ENCODE data around the gene GPAM. TPM values are rescaled to one million over a fixed set of nuclear protein-coding genes. Genes with fewer than 3 reads are reported as not detected.
"Not testable (repeated sequence)": the region's sequence is repeated elsewhere in the genome, so short reads cannot be mapped to it uniquely, and the experiment has no call there.

Gene GPAM
- total RNA-seq, 1 donor from 2014 or later = 5.5 TPM

DNA sequence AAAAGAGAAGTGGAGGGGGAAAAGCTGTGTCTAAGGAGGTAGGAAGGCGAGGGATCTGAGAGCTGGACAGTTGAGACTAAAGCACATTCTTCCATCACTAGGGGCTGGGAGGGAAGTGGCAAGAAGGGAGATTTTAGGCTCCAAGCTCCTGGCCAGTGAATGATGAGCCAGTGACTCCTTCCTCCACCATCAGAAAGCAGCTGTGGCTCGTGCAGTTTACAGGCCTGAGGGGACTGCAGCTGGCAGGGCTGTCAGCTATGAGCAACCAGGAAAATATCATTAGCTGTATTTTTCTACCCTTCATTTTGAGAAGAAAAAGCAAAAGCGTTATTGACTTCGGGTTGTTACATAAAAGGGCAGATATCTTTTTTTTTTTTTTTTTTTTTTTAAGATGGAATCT, 60.7 kb downstream of the GPAM start:
- TF ChIP-seq, protein P1, sequence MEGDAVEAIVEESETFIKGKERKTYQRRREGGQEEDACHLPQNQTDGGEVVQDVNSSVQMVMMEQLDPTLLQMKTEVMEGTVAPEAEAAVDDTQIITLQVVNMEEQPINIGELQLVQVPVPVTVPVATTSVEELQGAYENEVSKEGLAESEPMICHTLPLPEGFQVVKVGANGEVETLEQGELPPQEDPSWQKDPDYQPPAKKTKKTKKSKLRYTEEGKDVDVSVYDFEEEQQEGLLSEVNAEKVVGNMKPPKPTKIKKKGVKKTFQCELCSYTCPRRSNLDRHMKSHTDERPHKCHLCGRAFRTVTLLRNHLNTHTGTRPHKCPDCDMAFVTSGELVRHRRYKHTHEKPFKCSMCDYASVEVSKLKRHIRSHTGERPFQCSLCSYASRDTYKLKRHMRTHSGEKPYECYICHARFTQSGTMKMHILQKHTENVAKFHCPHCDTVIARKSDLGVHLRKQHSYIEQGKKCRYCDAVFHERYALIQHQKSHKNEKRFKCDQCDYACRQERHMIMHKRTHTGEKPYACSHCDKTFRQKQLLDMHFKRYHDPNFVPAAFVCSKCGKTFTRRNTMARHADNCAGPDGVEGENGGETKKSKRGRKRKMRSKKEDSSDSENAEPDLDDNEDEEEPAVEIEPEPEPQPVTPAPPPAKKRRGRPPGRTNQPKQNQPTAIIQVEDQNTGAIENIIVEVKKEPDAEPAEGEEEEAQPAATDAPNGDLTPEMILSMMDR (conservative IDR thresholded peaks at IDR 0.05; ENCODE audit: low read depth, low read length) = no peak
- no peak for DNase-seq (ENCODE audit: low read depth)
- no peak overlapping the region for H3K4me3 ChIP-seq (ENCODE audit: low read depth, low read length)

DNA sequence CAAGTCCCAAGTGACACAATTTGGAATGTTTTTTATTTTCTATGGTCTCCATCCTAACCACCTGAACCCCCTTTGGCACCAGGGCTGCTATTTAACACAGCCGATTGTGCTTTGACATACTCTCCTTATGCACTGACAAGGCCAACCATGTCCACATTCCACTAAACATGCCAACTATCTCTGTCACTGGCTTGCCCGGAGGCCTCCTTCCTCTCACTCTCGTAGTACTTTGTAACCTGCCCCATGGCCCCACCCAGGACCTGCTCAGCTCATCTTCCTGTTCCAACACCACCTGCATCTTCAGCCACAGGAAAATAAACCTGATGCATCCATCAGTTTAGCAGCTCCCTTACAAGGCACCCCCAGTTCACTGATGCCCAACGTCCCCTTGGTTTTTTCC, 63.1 kb downstream of the GPAM start:
- H3K4me3 ChIP-seq (ENCODE audit: low read depth, low read length) = no peak overlapping the region
- DNase-seq (ENCODE audit: low read depth) = no peak
- TF ChIP-seq, protein P1 (conservative IDR thresholded peaks at IDR 0.05; ENCODE audit: low read depth, low read length) = no peak

DNA sequence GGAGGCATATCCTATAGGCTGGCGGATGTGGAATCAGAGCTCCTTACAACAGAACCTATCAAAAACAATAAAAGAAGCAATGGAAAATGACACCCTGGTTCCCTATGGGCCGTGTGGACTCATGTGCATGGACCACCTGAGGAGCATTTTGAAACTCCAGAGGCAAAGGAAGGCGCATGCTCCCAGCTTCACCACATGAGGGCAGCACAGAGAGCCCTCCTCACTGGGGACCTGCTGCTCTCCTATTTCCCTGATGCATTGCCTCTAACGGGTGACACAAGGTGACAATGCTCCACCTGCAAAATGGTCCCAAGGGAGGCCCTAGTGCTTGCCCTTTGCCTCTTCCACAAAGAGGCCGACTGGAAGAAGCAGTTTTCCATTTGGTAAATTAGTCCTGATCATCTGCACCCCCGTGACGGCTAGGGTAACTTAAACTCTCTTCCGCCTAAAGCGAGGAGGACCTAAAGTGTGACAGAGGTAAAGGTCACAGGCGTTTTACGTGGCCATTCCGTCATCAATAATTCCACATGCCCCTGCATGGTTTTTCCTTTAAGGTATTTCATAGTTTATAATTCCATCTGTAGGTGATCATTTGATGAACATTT, 67.7 kb downstream of the GPAM start:
- H3K4me3 ChIP-seq (ENCODE audit: low read depth, low read length) = no peak overlapping the region
- TF ChIP-seq, protein P1 (conservative IDR thresholded peaks at IDR 0.05; ENCODE audit: low read depth, low read length) = peak; percentile 84
- no peak for DNase-seq (ENCODE audit: low read depth)

DNA sequence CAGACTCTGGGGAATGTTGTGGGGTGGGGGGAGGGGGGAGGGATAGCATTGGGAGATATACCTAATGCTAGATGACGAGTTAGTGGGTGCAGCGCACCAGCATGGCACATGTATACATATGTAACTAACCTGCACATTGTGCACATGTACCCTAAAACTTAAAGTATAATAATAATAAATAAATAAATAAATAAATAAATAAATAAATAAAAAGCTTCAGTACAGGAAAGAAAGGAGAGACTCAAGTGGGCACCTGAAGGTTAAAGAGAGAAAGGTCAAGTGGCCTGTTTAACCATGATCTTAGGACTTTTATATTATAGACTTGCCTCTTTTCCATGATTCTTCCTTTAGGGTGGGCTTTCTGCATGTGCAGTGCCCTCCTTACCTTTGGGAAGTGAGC, 73.8 kb downstream of the GPAM start:
- DNase-seq (ENCODE audit: low read depth); H3K4me3 ChIP-seq (ENCODE audit: low read depth, low read length): not testable (repeated sequence)

Other genes with a start within 250 kb of the GPAM start
- not detected in 2 replicates for gene TECTB, start 99.6 kb upstream of the GPAM start, total RNA-seq
- 3.1 and 3.3 TPM in 2 replicates for gene ACSL5, start 190.4 kb upstream of the GPAM start, total RNA-seq

Measured in epithelial cell of proximal tubule (primary cell).